Motor neuron (in vitro differentiated cells): ENCODE results near the gene CYGB. TPM values are rescaled to one million over a fixed set of nuclear protein-coding genes. Genes with fewer than 3 reads are reported as not detected.

Source experiments
- ATAC-seq, 8 experiments: fragments of 200-7000 bp; cut with Tn5 transposase; replicated peaks in 6 of 8; 2 replicates each; pipeline ENCODE4 v1.8.0; 2021; ENCODE audit warnings: mild to moderate bottlenecking in 8 of 8, moderate library complexity in 8 of 8
- H3K27ac ChIP-seq, 2 donors: fragments of 250-450 bp; sonication (Bioruptor Pico); 2 replicates each; pipeline ENCODE4 v1.9.0; 2021; ENCODE audit warnings: antibody characterized with exemption in 2 of 2, mild to moderate bottlenecking in 2 of 2, moderate library complexity in 1 of 2
- H3K4me1 ChIP-seq, 2 donors: fragments of 250-450 bp; sonication (Bioruptor Pico); replicated peaks in 1 of 2; 2 replicates each; pipeline ENCODE4 v1.6.1; 2021; ENCODE audit warnings: antibody characterized with exemption in 2 of 2, mild to moderate bottlenecking in 2 of 2, moderate library complexity in 1 of 2
- H3K4me3 ChIP-seq, 5 donors: fragments of 250-450 bp; sonication (Bioruptor Pico); 2 replicates each; pipeline ENCODE4 v1.9.0; 2021; ENCODE audit warnings: antibody characterized with exemption in 5 of 5, mild to moderate bottlenecking in 5 of 5, moderate library complexity in 4 of 5
- WGBS, 10 experiments: fragments of 450-650 bp; shearing (Covaris generic); methylation state at CpG; one replicate each; pipeline ENCODE4 v1.0.0; 2022; 5-methylcytosine and 5-hydroxymethylcytosine counted together
- in situ Hi-C, 9 experiments: fragments of 400-800 bp; cut with MboI; loops; one replicate each; pipeline ENCODE4 v1.15.0; 2021; ENCODE audit warnings: low sequenced_read_pairs in 9 of 9, low pct_unique_long_range_greater_than_20kb in 2 of 9; ENCODE audit not compliant: unreplicated experiment in 9 of 9
- total RNA-seq, 8 experiments: library from RNA; unstranded; fragments of 300-600 nt; gene quantifications; 2 replicates each; pipeline versions ENCODE4 v1.2.3 to v1.2.4, GENCODE V29; 2022

The CYGB gene
- total RNA-seq, 8 experiments from 2014 or later, result 0.73 to 19.4 (median 5.4) TPM

DNA sequence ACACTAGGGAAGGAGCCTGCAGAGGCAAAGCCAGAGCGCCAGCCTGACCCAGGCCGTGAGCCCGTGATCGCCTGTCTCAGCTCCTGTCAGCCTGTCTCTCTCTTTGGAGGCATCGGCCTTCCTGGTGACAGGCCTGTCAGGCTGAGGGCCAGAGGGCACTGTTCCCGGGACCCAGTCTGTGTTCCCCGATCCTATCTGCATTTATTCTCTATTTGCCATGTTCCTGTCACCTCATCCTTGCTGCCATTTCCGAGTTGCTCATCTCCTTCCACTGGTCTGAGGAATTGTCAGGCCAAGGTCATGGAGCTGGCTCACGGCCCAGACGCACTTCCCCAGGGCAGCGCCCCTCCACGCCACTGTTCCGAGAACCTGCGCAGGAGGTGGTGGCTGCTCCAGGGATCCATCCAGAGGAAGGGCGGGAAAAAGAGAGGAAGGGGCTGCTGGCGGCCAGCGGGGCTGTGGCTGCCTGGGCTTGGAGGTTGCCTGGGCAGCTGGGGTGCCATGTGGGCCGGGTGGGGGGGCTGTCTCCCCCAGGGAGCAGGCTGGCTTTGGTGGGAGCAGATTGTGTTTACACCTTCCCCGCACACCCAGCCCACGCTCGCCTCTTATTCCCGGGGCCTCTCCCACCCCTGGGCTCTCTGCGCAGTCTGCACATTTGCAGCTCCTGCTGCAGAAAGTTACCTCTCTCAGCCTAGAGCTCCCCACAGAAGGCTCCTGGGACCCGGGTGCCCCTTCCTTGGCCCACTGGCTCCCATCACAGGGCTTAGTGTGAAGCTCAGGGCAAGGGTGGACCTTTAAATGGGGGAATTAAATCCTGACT, 7.2 kb upstream of the CYGB start:
- peak overlapping the region; percentile 64 to 77 for H3K27ac ChIP-seq
- WGBS, 10 experiments, result 0 to 100% (median 60%) methylated on average over 1 to 9 of the region's 24 CpGs; no CpG with 5 or more reads in 4 of the 10 experiments
- H3K4me3 ChIP-seq, result peak overlapping the region in 1 of 5 donors; percentile 4
- peak in 3 of 8 experiments; percentile 1 to 10 (median 8) for ATAC-seq
- in situ Hi-C loops, result loop anchor here in 2 of 9 experiments (25.0 kb wide), 1 partner anchor 168 kb away; the partner anchor contains the start of gene MXRA7 (in 2 of the 2)
- H3K4me1 ChIP-seq, result peaks cover 59 to 65% of the 10 kb centered on the region in 2 donors

DNA sequence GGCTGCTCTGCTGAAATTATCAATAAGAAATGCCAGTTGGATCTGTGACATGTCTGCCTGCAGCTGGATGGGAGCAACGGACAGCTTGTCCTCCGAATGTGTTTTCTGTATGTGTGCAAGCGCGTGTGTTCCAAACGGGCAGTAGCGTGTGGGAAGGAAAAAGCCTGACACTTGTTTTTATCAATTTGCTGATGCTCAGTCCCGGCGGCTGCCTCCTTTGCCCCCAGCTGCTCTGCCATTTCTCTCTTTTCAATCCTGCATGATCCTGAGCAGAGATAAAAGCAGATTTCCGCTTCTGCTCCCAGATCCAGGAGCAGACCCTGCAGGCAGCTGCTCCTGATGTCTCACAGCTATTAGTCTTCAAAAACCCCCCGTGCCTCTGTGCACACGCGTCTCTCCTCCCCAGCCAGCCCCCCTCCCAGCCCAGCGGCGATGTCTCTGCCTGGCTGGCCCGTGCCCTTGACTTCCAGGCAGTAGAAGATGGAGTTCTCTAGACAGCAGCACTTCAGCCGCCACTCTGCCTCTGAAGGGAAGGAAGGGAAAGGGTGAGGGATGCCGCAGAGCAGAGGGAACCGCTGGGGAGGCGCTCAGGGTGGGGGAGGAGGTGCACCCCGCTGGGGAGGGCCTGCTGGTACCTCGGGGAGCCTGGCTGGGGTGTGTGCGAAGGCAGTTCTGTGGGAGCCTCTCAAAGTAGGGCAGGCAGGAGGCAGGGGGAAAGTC, 6.5 kb upstream of the CYGB start:
- Histone ChIP-seq H3K4me3 (peak overlapping the region in 1 of 5 donors; percentile 4), H3K27ac (peak overlapping the region; percentile 64 to 77), H3K4me1 (peaks cover 59 to 65% of the 10 kb centered on the region in 2 donors)
- ATAC-seq, result peak in 5 of 8 experiments; percentile 16 to 42 (median 27)
- in situ Hi-C loops, result loop anchor here in 2 of 9 experiments (25.0 kb wide), 1 partner anchor 168 kb away; the partner anchor contains the start of gene MXRA7 (in 2 of the 2)
- WGBS, 10 experiments, result 0 to 69% (median 53%) methylated on average over 1 to 11 of the region's 22 CpGs; no CpG with 5 or more reads in 2 of the 10 experiments

DNA sequence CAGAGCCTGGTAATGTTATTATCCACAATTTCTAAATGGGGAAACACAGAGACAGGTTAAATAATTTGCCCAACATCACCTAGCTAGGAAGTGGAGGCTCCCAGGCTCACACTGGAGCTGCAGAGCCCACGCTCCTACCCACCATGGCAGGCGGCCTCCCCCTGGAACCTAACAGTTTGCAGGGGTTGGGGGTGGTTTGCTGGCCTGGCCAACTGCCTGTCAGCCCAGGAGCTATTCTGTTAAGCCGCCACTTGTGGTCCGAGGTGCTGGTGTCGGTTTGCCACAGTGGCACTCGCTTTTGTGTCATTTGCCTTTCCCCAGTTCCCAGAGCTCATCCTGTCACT, 5.9 kb upstream of the CYGB start:
- Histone ChIP-seq H3K4me1 (peaks cover 61 to 67% of the 10 kb centered on the region in 2 donors), H3K4me3 (no peak overlapping the region), H3K27ac (peak overlapping the region; percentile 64 to 77)
- in situ Hi-C loops, result loop anchor here in 2 of 9 experiments (25.0 kb wide), 1 partner anchor 169 kb away; the partner anchor contains the start of gene MXRA7 (in 2 of the 2)
- WGBS, 10 experiments, result 20 to 88% (median 60%) methylated on average over 1 to 4 of the region's 6 CpGs; no CpG with 5 or more reads in 1 of the 10 experiments
- ATAC-seq, result no peak

DNA sequence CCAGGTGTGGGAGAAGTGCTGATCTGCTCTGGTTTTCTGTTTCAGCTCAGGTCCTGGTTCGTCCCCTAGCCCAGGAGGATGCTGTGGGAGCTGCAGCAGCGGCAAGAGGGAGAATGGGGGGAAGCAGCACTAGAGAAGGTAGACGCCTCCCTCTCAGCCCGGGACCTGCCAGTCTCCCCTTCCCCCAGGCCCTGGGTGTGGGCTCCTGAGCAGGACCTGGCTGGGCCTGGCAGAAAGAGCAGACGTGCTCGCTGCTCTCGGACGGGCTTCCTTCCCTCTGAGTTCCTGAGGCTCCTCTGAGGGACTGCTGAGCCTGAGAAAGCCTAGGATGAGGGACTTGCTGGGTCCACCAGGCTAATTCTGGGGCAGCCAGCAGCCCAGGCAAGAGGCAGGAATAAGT, 5.5 kb upstream of the CYGB start:
- Histone ChIP-seq H3K27ac (peak overlapping the region; percentile 64 to 77), H3K4me1 (peaks cover 66 to 72% of the 10 kb centered on the region in 2 donors), H3K4me3 (no peak overlapping the region)
- in situ Hi-C loops, result loop anchor here in 2 of 9 experiments (25.0 kb wide), 1 partner anchor 169 kb away; the partner anchor contains the start of gene MXRA7 (in 2 of the 2)
- ATAC-seq, result no peak
- WGBS, 10 experiments, result 78 to 90% (median 83%) methylated on average over 2 to 4 of the region's 8 CpGs; no CpG with 5 or more reads in 7 of the 10 experiments

DNA sequence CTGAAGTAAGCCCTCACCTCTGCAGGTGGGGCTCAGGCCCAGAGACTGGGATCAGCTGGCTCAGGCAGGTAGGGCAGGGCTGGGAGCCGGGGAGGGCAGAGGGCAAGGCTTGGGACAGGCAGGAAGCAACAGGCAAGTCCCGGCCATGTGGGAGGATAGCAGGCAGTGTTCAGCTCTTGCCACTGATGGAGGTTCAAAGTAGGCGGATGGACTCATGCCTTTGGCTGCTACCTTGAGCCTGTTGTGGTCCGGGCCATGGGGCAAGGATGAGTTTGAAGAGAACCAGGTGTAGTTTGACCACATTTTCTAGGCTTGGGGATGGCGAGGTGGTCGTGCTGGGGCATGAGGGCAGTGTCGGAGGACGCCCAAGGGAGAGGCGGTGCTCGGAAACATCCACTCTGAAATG, 5.1 kb upstream of the CYGB start:
- 0 to 100% (median 86%) methylated on average over 1 to 6 of the region's 10 CpGs; no CpG with 5 or more reads in 5 of the 10 experiments for WGBS, 10 experiments
- ATAC-seq, result no peak
- Histone ChIP-seq H3K4me3 (no peak overlapping the region), H3K4me1 (peaks cover 66 to 70% of the 10 kb centered on the region in 2 donors), H3K27ac (no peak overlapping the region)
- in situ Hi-C loops, result loop anchor here in 2 of 9 experiments (25.0 kb wide), 1 partner anchor 170 kb away; the partner anchor contains the start of gene MXRA7 (in 2 of the 2)

DNA sequence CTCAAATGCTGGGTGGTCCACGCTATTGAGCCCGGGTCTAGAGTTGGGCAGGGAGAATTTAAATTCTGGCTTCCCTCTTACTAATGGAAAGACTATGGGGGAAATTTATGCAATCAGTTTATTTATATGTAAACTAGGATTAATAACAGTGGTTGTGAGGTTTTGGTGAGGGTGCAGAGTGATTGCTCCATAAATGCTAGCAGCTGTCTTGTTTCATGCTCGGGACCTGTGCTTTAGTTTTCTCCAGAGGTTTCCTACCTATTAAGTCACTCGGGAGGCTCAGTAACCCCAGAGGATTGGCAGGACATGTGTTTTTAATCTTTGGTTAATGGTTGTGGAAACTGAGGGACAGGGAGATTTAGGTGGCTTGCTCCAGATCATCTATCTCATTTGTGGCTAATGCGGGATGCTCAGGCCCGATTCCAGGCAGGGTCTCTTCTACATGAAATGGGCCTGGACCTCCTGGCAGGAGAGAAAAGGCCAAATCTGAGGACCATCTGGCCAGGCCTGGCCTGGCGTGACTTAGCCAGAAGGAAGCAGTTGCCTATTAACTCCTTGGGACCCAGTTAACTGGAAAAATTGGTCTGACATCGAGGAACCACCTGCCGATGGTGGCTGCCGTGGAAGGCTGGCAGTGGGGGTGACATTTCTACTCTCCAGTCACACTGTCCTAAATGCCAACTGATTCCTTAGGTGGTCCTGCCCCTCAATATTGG, 4.4 kb upstream of the CYGB start:
- in situ Hi-C loops, result loop anchor here in 2 of 9 experiments (25.0 kb wide), 1 partner anchor 170 kb away; the partner anchor contains the start of gene MXRA7 (in 2 of the 2)

DNA sequence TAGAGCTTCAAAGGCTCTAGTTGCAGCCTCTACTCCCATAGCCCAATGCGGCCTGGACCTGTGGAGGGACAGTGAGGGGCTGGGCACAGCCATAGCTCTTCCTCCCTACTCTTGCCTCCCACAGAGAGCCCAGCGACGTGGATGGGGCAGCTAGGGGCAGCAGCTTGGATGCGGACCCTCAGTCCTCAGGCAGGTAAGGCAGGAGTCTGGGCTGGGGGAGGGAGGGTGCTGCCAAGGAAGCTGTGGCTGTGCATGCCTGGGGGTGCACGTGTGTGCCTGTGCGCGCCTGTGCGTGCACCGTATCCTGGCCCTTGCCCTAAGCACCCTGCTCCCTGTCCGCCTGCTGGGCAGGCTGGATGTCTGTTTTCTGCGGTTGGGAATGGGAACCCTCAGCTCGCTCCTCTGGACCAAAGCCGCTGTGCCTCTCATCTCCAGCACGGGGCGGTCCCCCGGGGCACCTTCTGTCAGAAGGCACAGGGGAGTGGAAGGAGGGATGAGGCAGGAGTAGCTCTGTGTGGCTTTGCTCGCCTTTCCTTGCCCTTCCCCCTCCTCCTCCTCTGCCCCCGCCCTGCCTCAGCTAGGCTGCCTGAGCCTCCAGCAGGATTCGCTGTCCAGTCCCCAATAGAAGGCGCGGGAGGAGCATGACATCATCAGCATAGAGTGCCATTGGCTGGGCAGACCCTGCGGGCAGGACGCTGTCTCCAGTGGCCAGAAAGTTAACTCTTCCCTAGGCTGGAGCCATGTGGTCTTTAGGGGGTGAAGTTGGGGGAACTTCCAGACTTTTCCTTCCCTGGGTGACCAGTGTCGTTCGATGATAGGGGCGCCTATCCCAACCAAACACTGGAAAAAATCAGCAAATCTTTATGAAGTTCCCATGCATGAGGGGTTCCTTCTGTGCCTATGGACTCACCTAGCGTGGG, 3.1 kb upstream of the CYGB start:
- Histone ChIP-seq H3K27ac (peak overlapping the region; percentile 68 to 74), H3K4me1 (peaks cover 47 to 52% of the 10 kb centered on the region in 2 donors), H3K4me3 (peak overlapping the region; percentile 11 to 23 (median 21))
- ATAC-seq, result peak; percentile 76 to 98 (median 82)
- whole genome bisulfite sequencing, 10 experiments, result 0 to 30% (median 0%) methylated on average over 1 to 10 of the region's 27 CpGs; no CpG with 5 or more reads in 4 of the 10 experiments
- in situ Hi-C loops, result loop anchor here in 2 of 9 experiments (25.0 kb wide), 1 partner anchor 172 kb away; the partner anchor contains the start of gene MXRA7 (in 2 of the 2)

More for the DNA sequence above, 4.4 kb upstream of the CYGB start:
- H3K27ac ChIP-seq, result no peak overlapping the region
- H3K4me1 ChIP-seq, result peaks cover 59 to 64% of the 10 kb centered on the region in 2 donors
- H3K4me3 ChIP-seq, result no peak overlapping the region
- WGBS, 10 experiments, result 50 to 100% (median 87%) methylated on average over 1 to 8 of the region's 10 CpGs
- ATAC-seq, result no peak

DNA sequence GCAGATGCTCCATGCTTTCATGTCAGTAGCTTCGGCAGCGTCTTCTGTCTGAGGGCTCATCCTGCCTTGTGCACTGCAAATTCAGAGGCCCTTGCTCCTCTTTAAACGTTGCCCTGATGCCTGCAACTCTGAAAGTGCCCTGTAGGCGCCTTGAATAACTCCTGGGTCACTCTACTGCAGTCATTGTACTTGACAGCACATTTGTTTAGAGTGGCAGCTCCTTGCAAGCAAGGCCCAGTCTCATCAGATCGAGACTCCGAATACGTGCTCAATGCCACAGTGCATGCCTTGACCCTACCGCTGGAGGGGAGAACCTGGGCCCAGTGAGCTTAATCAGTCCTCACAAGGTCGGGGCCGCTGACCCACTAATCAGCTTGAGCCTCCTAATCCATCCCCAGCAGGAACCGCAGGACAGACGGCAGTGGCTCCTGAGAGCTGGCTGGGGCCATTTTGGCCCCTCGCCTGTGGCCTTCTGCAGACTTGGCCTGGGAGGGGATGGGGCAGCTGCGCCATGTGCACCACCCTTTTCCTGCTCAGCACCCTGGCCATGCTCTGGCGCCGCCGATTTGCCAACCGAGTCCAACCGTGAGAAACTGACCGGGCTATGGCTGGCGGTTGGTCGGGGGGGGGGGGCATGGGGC, 2.2 kb upstream of the CYGB start, which contains the start of gene PRCD:
Gene PRCD, plus strand, starts transcription at position 414 of the 641 bp plus-strand sequence. Its CDS starts 98 bp downstream, at position 512.
- H3K4me1 ChIP-seq, result peaks cover 43 to 45% of the 10 kb centered on the region in 2 donors
- H3K4me3 ChIP-seq, result peak within 1 kb of the TSS; percentile 11 to 49 (median 22)
- H3K27ac ChIP-seq, result peak within 1 kb of the TSS; percentile 68 to 74
- 58 to 100% (median 80%) methylated on average over 1 to 7 of the region's 22 CpGs; no CpG with 5 or more reads in 3 of the 10 experiments for WGBS, 10 experiments
- no peak for ATAC-seq
- in situ Hi-C loops, result loop anchor here in 2 of 9 experiments (25.0 kb wide), 1 partner anchor 173 kb away; the partner anchor contains the start of gene MXRA7 (in 2 of the 2)

DNA sequence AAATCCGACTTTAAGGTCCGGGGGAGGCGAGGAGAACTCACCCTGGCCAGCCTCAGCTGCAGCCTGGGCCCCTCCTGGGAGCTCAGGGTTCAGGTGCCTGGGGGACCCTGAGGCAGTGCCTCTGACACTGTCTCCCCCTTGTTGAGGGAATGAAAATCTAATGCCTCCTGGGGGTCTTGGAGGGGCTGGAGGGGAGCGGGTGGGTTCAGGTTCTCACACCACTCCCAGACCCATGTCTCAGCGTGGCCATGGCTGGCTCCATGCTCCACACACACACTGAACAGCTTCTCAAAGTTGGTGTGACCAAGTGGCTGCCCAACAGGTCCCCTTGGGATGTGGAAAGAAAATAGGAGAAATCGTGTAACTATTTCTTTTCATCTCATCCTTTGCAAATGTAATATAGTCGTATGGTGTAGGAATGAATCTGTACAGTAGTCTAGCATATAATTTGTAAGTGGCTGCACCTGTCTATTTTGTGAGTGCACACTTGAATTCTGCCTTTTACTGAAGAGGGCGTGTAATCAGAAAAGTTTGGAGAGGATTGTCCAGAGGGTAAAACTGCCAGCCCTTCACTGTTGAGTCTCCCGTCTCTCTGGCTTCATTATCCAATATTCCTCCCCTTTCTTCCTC, 1.5 kb upstream of the CYGB start:
- no peak for ATAC-seq
- peaks cover 36 to 38% of the 10 kb centered on the region in 2 donors for H3K4me1 ChIP-seq
- in situ Hi-C loops, result loop anchor here in 2 of 9 experiments (25.0 kb wide), 1 partner anchor 173 kb away; the partner anchor contains the start of gene MXRA7 (in 2 of the 2)

DNA sequence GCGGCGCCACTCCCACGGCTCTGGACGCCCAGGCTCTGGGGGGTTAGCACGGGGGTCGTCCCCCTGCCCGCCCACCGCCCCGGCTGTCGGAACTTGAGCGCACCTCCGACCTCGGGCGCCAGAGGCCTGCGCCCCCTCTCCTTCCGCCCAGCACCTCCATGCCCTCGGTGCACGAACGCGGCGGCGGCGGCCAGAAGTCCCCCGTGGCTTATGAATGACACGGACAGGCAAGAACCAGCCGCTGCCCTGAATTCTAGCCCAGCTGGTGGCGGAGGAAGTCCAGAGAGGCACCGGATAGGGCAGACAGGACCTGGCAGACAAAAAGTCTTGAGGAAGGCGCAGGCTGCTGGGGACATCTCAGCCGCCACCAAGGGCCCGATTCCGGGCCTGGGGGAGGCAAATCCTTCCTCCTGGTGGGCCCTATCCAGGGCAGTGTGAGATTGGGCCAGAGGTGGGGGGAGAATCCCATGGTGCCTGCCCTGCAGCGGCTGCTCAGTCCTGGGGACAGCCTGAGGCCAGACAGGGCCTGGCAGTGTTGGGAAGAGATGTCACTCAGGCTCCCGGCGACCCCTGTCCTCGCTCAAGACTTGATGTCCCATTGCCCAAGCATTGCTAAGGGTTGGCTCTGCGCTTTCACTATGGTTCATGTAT, 897 bp upstream of the CYGB start:
- Histone ChIP-seq H3K4me3 (peak overlapping the region; percentile 32 to 49 (median 33)), H3K27ac (no peak overlapping the region), H3K4me1 (peaks cover 29 to 32% of the 10 kb centered on the region in 2 donors)
- WGBS, 10 experiments, result 23 to 71% (median 50%) methylated on average over 4 to 6 of the region's 37 CpGs; no CpG with 5 or more reads in 7 of the 10 experiments
- ATAC-seq, result peak in 3 of 8 experiments; percentile 1 to 3 (median 2)
- in situ Hi-C loops, result loop anchor here in 2 of 9 experiments (25.0 kb wide), 1 partner anchor 174 kb away; the partner anchor contains the start of gene MXRA7 (in 2 of the 2)

More for the DNA sequence above, 1.5 kb upstream of the CYGB start:
- H3K4me3 ChIP-seq, result peak overlapping the region in 1 of 5 donors; percentile 49
- WGBS, 10 experiments, result 40 to 100% (median 83%) methylated on average over 2 to 4 of the region's 9 CpGs; no CpG with 5 or more reads in 3 of the 10 experiments
- no peak overlapping the region for H3K27ac ChIP-seq
